ENCODE data around the gene RBM26.

Gene RBM26

GRCh38 chr13:79427265-79427664 lies 21.2 kb upstream of the RBM26 start:
- no peak for DNase-seq (ENCODE audit: extremely low read depth, low read depth)
- H3K4me3 ChIP-seq (replicated peaks; ENCODE audit: low read depth, low read length) = no peak overlapping the region
- no peak for TF ChIP-seq CTCF (IDR thresholded peaks at IDR 0.05; ENCODE audit: low read depth, low read length, missing control alignments)

GRCh38 chr13:79423801-79424642 lies 18.0 kb upstream of the RBM26 start:
- peak; percentile 46 for TF ChIP-seq CTCF (IDR thresholded peaks at IDR 0.05; ENCODE audit: low read depth, low read length, missing control alignments)
- H3K4me3 ChIP-seq (replicated peaks; ENCODE audit: low read depth, low read length) = no peak overlapping the region
- peak; percentile 24 for DNase-seq (ENCODE audit: extremely low read depth, low read depth)

- TF ChIP-seq CTCF (IDR thresholded peaks at IDR 0.05; ENCODE audit: low read depth, low read length, missing control alignments) = no peak
These were observed 17.3 kb upstream of the RBM26 start for GRCh38 chr13:79423340-79423739.

GRCh38 chr13:79419365-79419764 lies 13.3 kb upstream of the RBM26 start:
- no peak for TF ChIP-seq CTCF (IDR thresholded peaks at IDR 0.05; ENCODE audit: low read depth, low read length, missing control alignments)
- DNase-seq (ENCODE audit: extremely low read depth, low read depth) = no peak
- no peak overlapping the region for H3K4me3 ChIP-seq (replicated peaks; ENCODE audit: low read depth, low read length)

More at GRCh38 chr13:79423340-79423739, 17.3 kb upstream of the RBM26 start:
- no peak overlapping the region for H3K4me3 ChIP-seq (replicated peaks; ENCODE audit: low read depth, low read length)
- no peak for DNase-seq (ENCODE audit: extremely low read depth, low read depth)

- no peak for TF ChIP-seq CTCF (IDR thresholded peaks at IDR 0.05; ENCODE audit: low read depth, low read length, missing control alignments)
- DNase-seq (ENCODE audit: extremely low read depth, low read depth) = no peak
- no peak overlapping the region for H3K4me3 ChIP-seq (replicated peaks; ENCODE audit: low read depth, low read length)
These were observed 11.7 kb upstream of the RBM26 start for GRCh38 chr13:79417741-79418140.

- no peak for TF ChIP-seq CTCF (IDR thresholded peaks at IDR 0.05; ENCODE audit: low read depth, low read length, missing control alignments)
- H3K4me3 ChIP-seq (replicated peaks; ENCODE audit: low read depth, low read length) = no peak overlapping the region
- DNase-seq (ENCODE audit: extremely low read depth, low read depth) = no peak
These were observed 7.5 kb upstream of the RBM26 start for GRCh38 chr13:79413521-79413920.

Data from HFF-Myc (cell line).